Measurements from ENCODE around the gene FCHO2.

The FCHO2 gene

GRCh38 chr5:72949481-72949880, 6.4 kb upstream of the FCHO2 start:
- TF ChIP-seq ZBTB7A (IDR thresholded peaks at IDR 0.05; ENCODE audit: low read depth): no peak
- TF ChIP-seq, protein P1, sequence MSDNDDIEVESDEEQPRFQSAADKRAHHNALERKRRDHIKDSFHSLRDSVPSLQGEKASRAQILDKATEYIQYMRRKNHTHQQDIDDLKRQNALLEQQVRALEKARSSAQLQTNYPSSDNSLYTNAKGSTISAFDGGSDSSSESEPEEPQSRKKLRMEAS (IDR thresholded peaks at IDR 0.05): no peak
- no peak for TF ChIP-seq RAD21 (IDR thresholded peaks at IDR 0.05; ENCODE audit: low read depth)
- no peak for TF ChIP-seq FOXM1 (IDR thresholded peaks at IDR 0.05; ENCODE audit: borderline replicate concordance, low read depth)
- no peak for TF ChIP-seq TCF12 (IDR thresholded peaks at IDR 0.05; ENCODE audit: low read depth)
- TF ChIP-seq EGR1 (IDR thresholded peaks at IDR 0.05): no peak
- no peak for TF ChIP-seq USF1 (IDR thresholded peaks at IDR 0.05)
- no peak for TF ChIP-seq REST (IDR thresholded peaks at IDR 0.05; ENCODE audit: low read depth)
- no peak for TF ChIP-seq EP300 (IDR thresholded peaks at IDR 0.05; ENCODE audit: borderline replicate concordance)
- TF ChIP-seq CREB1 (IDR thresholded peaks at IDR 0.05; ENCODE audit: low read depth): no peak
- TF ChIP-seq CEBPB (IDR thresholded peaks at IDR 0.05): no peak
- TF ChIP-seq NFIC (IDR thresholded peaks at IDR 0.05): no peak
- TF ChIP-seq YY1 (IDR thresholded peaks at IDR 0.05; ENCODE audit: low read depth): no peak
- no peak for TF ChIP-seq TAF1 (IDR thresholded peaks at IDR 0.05; ENCODE audit: low read depth)
- TF ChIP-seq TEAD4 (IDR thresholded peaks at IDR 0.05): no peak

DNA sequence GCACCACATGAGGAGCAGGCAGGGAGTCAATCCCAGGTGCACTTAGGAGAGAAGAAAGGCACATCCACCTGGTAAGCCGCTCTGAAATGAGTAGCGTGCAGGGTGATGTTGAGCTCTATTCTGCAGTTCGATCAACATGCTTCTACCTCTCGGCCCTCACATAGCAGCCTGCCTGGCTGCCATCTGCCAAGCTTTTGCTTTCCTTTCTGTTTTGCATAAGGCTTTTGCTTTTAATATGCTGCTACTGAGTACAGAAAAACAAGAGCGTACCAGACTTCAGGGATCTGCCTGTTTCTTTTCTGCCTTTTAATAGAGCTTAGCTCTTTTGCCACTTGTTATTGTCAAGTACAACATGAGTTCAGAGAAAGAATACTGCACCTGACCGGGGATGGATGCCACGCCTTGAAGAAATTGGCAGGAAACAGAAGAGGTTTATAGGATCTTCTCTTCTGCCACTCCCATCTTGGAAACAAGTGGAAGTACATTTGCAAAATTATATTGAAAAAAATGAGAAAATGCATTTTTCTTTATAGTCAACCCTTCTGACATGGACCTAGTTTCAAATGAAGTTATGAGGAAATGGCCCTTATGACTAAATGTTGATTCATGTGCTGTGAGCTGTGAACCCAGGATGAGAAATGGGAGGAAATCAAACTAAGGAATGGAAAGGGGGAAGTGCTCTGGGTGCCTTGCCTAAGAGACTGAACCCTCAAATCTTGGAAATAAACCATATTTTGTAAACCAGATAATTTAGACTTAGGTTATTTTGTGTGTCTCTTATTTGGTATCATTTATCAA, 4.0 kb upstream of the FCHO2 start:
- TF ChIP-seq RAD21 (IDR thresholded peaks at IDR 0.05; ENCODE audit: low read depth): no peak
- no peak for TF ChIP-seq NFIC (IDR thresholded peaks at IDR 0.05)
- TF ChIP-seq YY1 (IDR thresholded peaks at IDR 0.05; ENCODE audit: low read depth): no peak
- no peak for TF ChIP-seq TEAD4 (IDR thresholded peaks at IDR 0.05)
- TF ChIP-seq, protein P1 (IDR thresholded peaks at IDR 0.05): no peak
- no peak for TF ChIP-seq USF1 (IDR thresholded peaks at IDR 0.05)
- no peak for TF ChIP-seq EGR1 (IDR thresholded peaks at IDR 0.05)
- no peak for TF ChIP-seq ZBTB7A (IDR thresholded peaks at IDR 0.05; ENCODE audit: low read depth)
- TF ChIP-seq CEBPB (IDR thresholded peaks at IDR 0.05): no peak
- no peak for TF ChIP-seq REST (IDR thresholded peaks at IDR 0.05; ENCODE audit: low read depth)
- TF ChIP-seq FOXM1 (IDR thresholded peaks at IDR 0.05; ENCODE audit: borderline replicate concordance, low read depth): no peak
- no peak for TF ChIP-seq EP300 (IDR thresholded peaks at IDR 0.05; ENCODE audit: borderline replicate concordance)
- no peak for TF ChIP-seq TCF12 (IDR thresholded peaks at IDR 0.05; ENCODE audit: low read depth)
- TF ChIP-seq TAF1 (IDR thresholded peaks at IDR 0.05; ENCODE audit: low read depth): no peak

- TF ChIP-seq FOXM1 (IDR thresholded peaks at IDR 0.05; ENCODE audit: borderline replicate concordance, low read depth) (no peak), CREB1 (IDR thresholded peaks at IDR 0.05; ENCODE audit: low read depth) (no peak), EGR1 (IDR thresholded peaks at IDR 0.05) (no peak), ZBTB7A (IDR thresholded peaks at IDR 0.05; ENCODE audit: low read depth) (no peak)
- TF ChIP-seq, protein P1 (IDR thresholded peaks at IDR 0.05): no peak
Observed at GRCh38 chr5:72954389-72954788, 1.5 kb upstream of the FCHO2 start.

DNA sequence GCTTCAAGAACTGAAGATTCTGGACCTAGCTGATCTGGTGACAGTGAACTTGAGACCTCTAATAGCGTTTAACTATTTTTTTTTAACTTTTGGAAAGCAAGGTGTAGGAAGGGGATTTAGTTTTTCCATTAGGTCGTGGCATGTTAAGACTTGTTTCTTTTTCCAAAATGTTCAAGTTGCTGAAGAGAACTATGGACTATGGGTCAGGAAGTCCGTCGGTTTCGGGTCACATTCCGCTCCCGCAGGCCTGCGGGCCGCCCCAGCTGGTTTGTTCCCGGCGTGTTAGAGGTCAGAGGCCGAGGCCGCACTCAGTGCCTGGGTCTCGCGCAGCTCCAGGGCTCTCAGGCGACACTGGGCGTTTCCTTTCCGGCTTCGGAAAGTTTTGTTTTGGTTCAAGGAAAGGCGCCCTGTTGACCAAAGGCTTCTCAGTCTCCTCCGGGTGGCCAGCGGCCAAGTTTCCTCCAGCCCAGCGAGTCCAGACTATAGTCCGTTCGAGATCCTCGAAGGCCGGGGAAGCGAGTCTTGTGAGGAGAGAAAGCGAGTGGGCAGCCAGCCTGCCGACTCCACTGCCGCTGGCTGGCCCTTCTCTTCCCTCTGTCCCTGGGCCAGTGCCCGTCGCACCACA, 586 bp upstream of the FCHO2 start:
- TF ChIP-seq NFIC (IDR thresholded peaks at IDR 0.05): peak; percentile 53
- TF ChIP-seq TCF12 (IDR thresholded peaks at IDR 0.05; ENCODE audit: low read depth): no peak; the same call in 1 of the 2 replicates

GRCh38 chr5:72956324-72957140, 691 bp downstream of the FCHO2 start:
- TF ChIP-seq CREB1 (IDR thresholded peaks at IDR 0.05; ENCODE audit: low read depth): no peak
- TF ChIP-seq TCF12 (IDR thresholded peaks at IDR 0.05; ENCODE audit: low read depth): 0 out of 2 replicates have a peak, but pooled peaks have one; percentile 18
- 0 out of 2 replicates have a peak, but pooled peaks have one; percentile 13 for TF ChIP-seq REST (IDR thresholded peaks at IDR 0.05; ENCODE audit: low read depth)
- TF ChIP-seq, protein P1 (IDR thresholded peaks at IDR 0.05): no peak; the same call in 1 of the 2 replicates

Measured in Ishikawa (cell line).